PC-3 (cell line): ENCODE data around the gene RNF212B. TPM values are rescaled to one million over a fixed set of nuclear protein-coding genes. Genes with fewer than 3 reads are reported as not detected.

Experiments used
- ATAC-seq: fragments of 200-7000 bp; cut with Tn5 transposase; 2 replicates; pipeline ENCODE4 v1.9.1; 2020; ENCODE audit warnings: mild to moderate bottlenecking, moderate library complexity
- BruUV-seq: library from RNA; stranded (reverse); fragments of 400-500 nt; replicated peaks from 2 replicates; lab custom pipeline; 2021; lab: Mats Ljungman, UMichigan
- CTCF ChIA-PET: fragments of 300-600 bp; sonication (Branson Sonifier 250); formaldehyde crosslinking; loops from one replicate; lab custom pipeline; 2022; ENCODE audit warnings: antibody characterized with exemption; lab: Charles Lee
- POLR2A ChIA-PET: fragments of 300-600 bp; sonication (Branson Sonifier 250); formaldehyde crosslinking; loops from one replicate; lab custom pipeline; 2022; ENCODE audit warnings: antibody characterized with exemption; ENCODE audit not compliant: unreplicated experiment; lab: Charles Lee
- DNase-seq: peaks from one replicate; pipeline ENCODE4 v3.0.0-alpha.2; 2015
- H2AFZ ChIP-seq: fragments of 300-600 bp; sonication (generic); 2 replicates; pipeline ENCODE4 v1.6.0; 2016; ENCODE audit warnings: antibody characterized with exemption, low read length
- H3F3A ChIP-seq: fragments of 300-600 bp; sonication (generic); one replicate; pipeline ENCODE4 v1.6.0; 2017; ENCODE audit warnings: antibody characterized with exemption, low read length, control low read depth, mild to moderate bottlenecking; ENCODE audit not compliant: unreplicated experiment
- H3K27ac ChIP-seq: fragments of 300-600 bp; sonication (generic); 2 replicates; pipeline ENCODE4 v1.5.1; 2016; ENCODE audit warnings: mild to moderate bottlenecking, low read length
- H3K27me3 ChIP-seq: fragments of 300-600 bp; sonication (generic); 2 replicates; pipeline ENCODE4 v1.6.1; 2016; ENCODE audit warnings: low read length, mixed read lengths
- H3K36me3 ChIP-seq: fragments of 300-600 bp; sonication (generic); 2 replicates; pipeline ENCODE4 v1.6.1; 2016; ENCODE audit warnings: low read depth, mixed run types, low read length, mixed read lengths
- H3K4me1 ChIP-seq: fragments of 300-600 bp; sonication (generic); 2 replicates; pipeline ENCODE4 v1.5.1; 2016; ENCODE audit warnings: low read length; ENCODE audit not compliant: insufficient read depth
- H3K4me2 ChIP-seq: fragments of 300-600 bp; sonication (generic); 2 replicates; pipeline ENCODE4 v1.6.0; 2016; ENCODE audit warnings: low read length
- H3K4me3 ChIP-seq: fragments of 300-600 bp; sonication (generic); 2 replicates; pipeline ENCODE4 v1.5.1; 2016; ENCODE audit warnings: mild to moderate bottlenecking, low read length, mixed read lengths
- H3K79me2 ChIP-seq: fragments of 300-600 bp; sonication (generic); 2 replicates; pipeline ENCODE4 v1.6.1; 2017; ENCODE audit warnings: low read length, mixed read lengths
- H3K9ac ChIP-seq: fragments of 300-600 bp; sonication (generic); 2 replicates; pipeline ENCODE4 v1.6.0; 2016; ENCODE audit warnings: mild to moderate bottlenecking, low read length
- H3K9me2 ChIP-seq: fragments of 300-600 bp; sonication (generic); replicated peaks from 2 replicates; pipeline ENCODE4 v1.6.1; 2016; ENCODE audit warnings: mixed run types, low read length, mixed read lengths
- H3K9me3 ChIP-seq: fragments of 300-600 bp; sonication (generic); 2 replicates; pipeline ENCODE4 v1.6.1; 2016; ENCODE audit warnings: low read length, mixed read lengths
- H4K20me1 ChIP-seq: fragments of 300-600 bp; sonication (generic); 2 replicates; pipeline ENCODE4 v1.6.1; 2016; ENCODE audit warnings: low read length, mixed read lengths
- CTCF ChIP-seq: fragments of 300-600 bp; sonication (generic); conservative IDR thresholded peaks from 2 replicates; pipeline ENCODE4 v1.5.1; 2017; ENCODE audit warnings: antibody characterized with exemption, low read depth, mild to moderate bottlenecking, low read length
- EZH2 ChIP-seq: fragments of 300-600 bp; sonication (generic); IDR thresholded peaks from one replicate; pipeline ENCODE4 v1.6.1; 2017; ENCODE audit warnings: antibody characterized with exemption, mild to moderate bottlenecking, low read length; ENCODE audit not compliant: unreplicated experiment
- EZH2phosphoT487 ChIP-seq: fragments of 300-600 bp; sonication (generic); IDR thresholded peaks from 2 replicates; pipeline ENCODE4 v1.6.1; 2018; ENCODE audit warnings: mild to moderate bottlenecking, antibody characterized with exemption, low read length, borderline replicate concordance
- intact Hi-C: fragments of 100-400 bp; cut with micrococcal nuclease; formaldehyde crosslinking; loops from 2 replicates; pipeline ENCODE4 v1.9.0; 2023
- total RNA-seq: library from RNA; depleted of rRNA; stranded (reverse); fragments of >200 nt; gene quantifications from 2 replicates; pipeline ENCODE4 v1.2.3, GENCODE V29; 2014

The RNF212B gene
- total RNA-seq, 1 experiment from 2014 or later, result not detected

GRCh38 chr14:23301288-23301968 lies 63.7 kb downstream of the RNF212B start:
- peak overlapping the region; percentile 63 for H3K27ac ChIP-seq
- H3K4me3 ChIP-seq, result peak overlapping the region; percentile 79
- CTCF ChIA-PET, result interaction anchor here (0.6 to 0.9 kb wide), 4 partner anchors 15 to 206 kb away, joined by 3 to 8 read pairs (median 6); partner anchors contain the start of genes C14orf119, HOMEZ and PABPN1
- no TSS peak for BruUV-seq
- TF ChIP-seq CTCF (peak; percentile 78), EZH2phosphoT487 (peak; percentile 96), EZH2 (no peak)
- H3K36me3 ChIP-seq, result no peaks in the 10 kb centered on the region
- POLR2A ChIA-PET, result interaction anchor here (0.6 to 2.0 kb wide), 4 partner anchors 15 to 254 kb away, joined by 4 to 13 read pairs (median 6); partner anchors contain the start of genes HOMEZ and PABPN1
- H2AFZ ChIP-seq, result peak overlapping the region; percentile 93
- no peaks in the 10 kb centered on the region for H3K9me3 ChIP-seq
- H3K79me2 ChIP-seq, result peaks cover 12% of the 10 kb centered on the region
- intact Hi-C loops, result loop anchor here (1.0 to 10.0 kb wide), 4 partner anchors 15 to 537 kb away; partner anchors contain the start of genes HOMEZ, OXA1L and PABPN1
- ATAC-seq (peak; percentile 75), DNase-seq (peak; percentile 99)
- H3K4me1 ChIP-seq, result peaks cover 20% of the 10 kb centered on the region
- H3F3A ChIP-seq, result peaks cover 4% of the 10 kb centered on the region
- H3K27me3 ChIP-seq, result no peaks in the 10 kb centered on the region
- no peaks in the 10 kb centered on the region for H3K9me2 ChIP-seq
- peak overlapping the region; percentile 76 for H3K9ac ChIP-seq
- peak overlapping the region; percentile 97 for H3K4me2 ChIP-seq
- no peaks in the 10 kb centered on the region for H4K20me1 ChIP-seq

- Histone ChIP-seq H4K20me1 (no peaks in the 10 kb centered on the region), H3K4me1 (peaks cover 20% of the 10 kb centered on the region), H3K9ac (peak overlapping the region; percentile 76), H3K27ac (peak overlapping the region; percentile 49; the same call in 1 of the 2 replicates), H3K79me2 (peaks cover 15% of the 10 kb centered on the region), H3K4me2 (peak overlapping the region; percentile 97), H3K27me3 (no peaks in the 10 kb centered on the region), H3K4me3 (peak overlapping the region; percentile 79), H3K9me3 (no peaks in the 10 kb centered on the region), H3K36me3 (no peaks in the 10 kb centered on the region), H2AFZ (peak overlapping the region; percentile 93), H3K9me2 (no peaks in the 10 kb centered on the region), H3F3A (peaks cover 4% of the 10 kb centered on the region)
- POLR2A ChIA-PET, result interaction anchor here (0.6 to 2.0 kb wide), 4 partner anchors 16 to 254 kb away, joined by 3 to 13 read pairs (median 6); partner anchors contain the start of genes HOMEZ and PABPN1
- intact Hi-C loops, result loop anchor here (1.0 to 10.0 kb wide), 4 partner anchors 16 to 537 kb away; partner anchors contain the start of genes HOMEZ, OXA1L and PABPN1
- DNase-seq, result no peak
- BruUV-seq, result no TSS peak
- CTCF ChIA-PET, result no interaction called here
- TF ChIP-seq EZH2phosphoT487 (no peak), EZH2 (no peak), CTCF (no peak)
- peak; percentile 5 for ATAC-seq
These were observed 64.2 kb downstream of the RNF212B start for GRCh38 chr14:23301969-23302289.
